HuH-7 (cell line): ENCODE measurements around the gene CFAP61.

Experiments
- DNase-seq: peaks from one replicate; pipeline ENCODE4 v3.0.0; 2011; ENCODE audit warnings: low spot score

The CFAP61 gene

GRCh38 chr20:20398123-20398522 is 345.8 kb downstream of the CFAP61 start:
- no peak for DNase-seq

- no peak for DNase-seq
These were observed 347.5 kb downstream of the CFAP61 start for GRCh38 chr20:20399531-20400500.

GRCh38 chr20:20401991-20402390 is 349.7 kb downstream of the CFAP61 start:
- no peak for DNase-seq

GRCh38 chr20:20404633-20405032 is 352.3 kb downstream of the CFAP61 start:
- DNase-seq, result no peak

- DNase-seq, result no peak
These were observed 353.3 kb downstream of the CFAP61 start for GRCh38 chr20:20405623-20406022.

GRCh38 chr20:20406306-20406705 is 354.0 kb downstream of the CFAP61 start:
- DNase-seq, result no peak

GRCh38 chr20:20407891-20408805 is 355.8 kb downstream of the CFAP61 start:
- DNase-seq, result peak; percentile 36

GRCh38 chr20:20409331-20409730 is 357.0 kb downstream of the CFAP61 start:
- no peak for DNase-seq
